Breast epithelium (tissue), 3 donors: ENCODE data around the gene ONECUT1.

Experiments
- POLR2A ChIP-seq: fragments of 450-650 bp; IDR thresholded peaks from one replicate; pipeline ENCODE4 v1.6.1; 2016; ENCODE audit warnings: antibody characterized with exemption, mild to moderate bottlenecking, moderate library complexity
- POLR2AphosphoS5 ChIP-seq, 3 donors: sonication (generic); formaldehyde crosslinking; IDR thresholded peaks; one replicate each; pipeline ENCODE4 v1.6.1; 2017; ENCODE audit warnings: antibody characterized with exemption in 3 of 3
- TF ChIP-seq, protein P1 (sequence below), 3 donors: fragments of 450-650 bp; IDR thresholded peaks; one replicate each; pipeline ENCODE4 v1.5.1; 2016 to 2017; ENCODE audit warnings: antibody characterized with exemption in 3 of 3, mild to moderate bottlenecking in 3 of 3, moderate library complexity in 3 of 3

DNA sequence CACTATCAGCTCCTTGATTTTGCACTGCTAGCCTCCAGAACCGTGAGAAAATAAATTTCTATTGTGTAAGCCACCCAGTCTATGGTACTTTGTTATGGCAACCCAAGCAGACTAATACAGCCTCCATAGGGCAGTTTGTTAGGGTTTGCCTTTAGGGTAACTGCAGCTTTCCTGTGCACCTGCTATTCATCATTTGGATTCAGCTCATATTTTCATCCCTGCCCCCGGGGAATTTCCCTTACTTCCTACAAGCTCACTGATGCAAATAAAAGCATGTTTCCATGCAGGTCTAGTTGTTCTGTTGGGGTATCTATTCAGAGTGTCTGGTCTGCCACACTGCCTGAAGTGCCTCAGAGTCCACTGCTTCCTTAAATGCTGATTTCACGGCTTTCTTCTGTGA lies 62.3 kb downstream of the ONECUT1 start:
- TF ChIP-seq, protein P1, sequence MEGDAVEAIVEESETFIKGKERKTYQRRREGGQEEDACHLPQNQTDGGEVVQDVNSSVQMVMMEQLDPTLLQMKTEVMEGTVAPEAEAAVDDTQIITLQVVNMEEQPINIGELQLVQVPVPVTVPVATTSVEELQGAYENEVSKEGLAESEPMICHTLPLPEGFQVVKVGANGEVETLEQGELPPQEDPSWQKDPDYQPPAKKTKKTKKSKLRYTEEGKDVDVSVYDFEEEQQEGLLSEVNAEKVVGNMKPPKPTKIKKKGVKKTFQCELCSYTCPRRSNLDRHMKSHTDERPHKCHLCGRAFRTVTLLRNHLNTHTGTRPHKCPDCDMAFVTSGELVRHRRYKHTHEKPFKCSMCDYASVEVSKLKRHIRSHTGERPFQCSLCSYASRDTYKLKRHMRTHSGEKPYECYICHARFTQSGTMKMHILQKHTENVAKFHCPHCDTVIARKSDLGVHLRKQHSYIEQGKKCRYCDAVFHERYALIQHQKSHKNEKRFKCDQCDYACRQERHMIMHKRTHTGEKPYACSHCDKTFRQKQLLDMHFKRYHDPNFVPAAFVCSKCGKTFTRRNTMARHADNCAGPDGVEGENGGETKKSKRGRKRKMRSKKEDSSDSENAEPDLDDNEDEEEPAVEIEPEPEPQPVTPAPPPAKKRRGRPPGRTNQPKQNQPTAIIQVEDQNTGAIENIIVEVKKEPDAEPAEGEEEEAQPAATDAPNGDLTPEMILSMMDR (IDR thresholded peaks at IDR 0.05) = no peak
- TF ChIP-seq POLR2A (no peak), POLR2AphosphoS5 (IDR thresholded peaks at IDR 0.05) (no peak)
